Neural cell (in vitro differentiated cells): Measurements from ENCODE around the gene ADGRF3. TPM values are rescaled to one million over a fixed set of nuclear protein-coding genes. Genes with fewer than 3 reads are reported as not detected.

Experiments
- H2AFZ ChIP-seq: fragments of 200-600, 300-800 bp; sonication (generic), shearing (Covaris generic); 2 replicates; pipeline ENCODE4 v1.6.0; 2014; ENCODE audit warnings: low read depth, mild to moderate bottlenecking, antibody characterized with exemption, low read length, moderate library complexity
- H3F3A ChIP-seq: fragments of 200-600 bp; shearing (Covaris generic); 2 replicates; pipeline ENCODE4 v1.6.1; 2016; ENCODE audit warnings: mild to moderate bottlenecking, moderate library complexity, mixed read lengths, antibody characterized with exemption, low read length; ENCODE audit not compliant: insufficient read depth, poor library complexity, severe bottlenecking
- H3K27ac ChIP-seq: fragments of 200-600, 300-800 bp; sonication (generic), shearing (Covaris generic); 2 replicates; pipeline ENCODE4 v1.5.1; 2014; ENCODE audit warnings: mild to moderate bottlenecking, low read length, moderate library complexity
- H3K27me3 ChIP-seq: fragments of 300-800, 200-600 bp; sonication (generic), shearing (Covaris generic); 2 replicates; pipeline ENCODE4 v1.6.0; 2014; ENCODE audit warnings: mild to moderate bottlenecking, low read depth, low read length, moderate library complexity; ENCODE audit not compliant: insufficient read depth
- H3K36me3 ChIP-seq: fragments of 300-800, 200-600 bp; sonication (generic), shearing (Covaris generic); 2 replicates; pipeline ENCODE4 v1.5.1; 2014; ENCODE audit warnings: mild to moderate bottlenecking, antibody characterized with exemption, low read length, moderate library complexity; ENCODE audit not compliant: insufficient read depth
- H3K4me2 ChIP-seq: fragments of 300-800, 200-600 bp; sonication (generic), shearing (Covaris generic); 2 replicates; pipeline ENCODE4 v1.6.0; 2014; ENCODE audit warnings: mild to moderate bottlenecking, low read length
- H3K4me3 ChIP-seq: fragments of 300-800, 200-600 bp; sonication (generic), shearing (Covaris generic); 2 replicates; pipeline ENCODE4 v1.5.1; 2014; ENCODE audit warnings: mild to moderate bottlenecking, low read length, moderate library complexity
- H3K79me2 ChIP-seq: fragments of 200-600 bp; shearing (Covaris generic); replicated peaks from 2 replicates; pipeline ENCODE4 v1.6.0; 2014; ENCODE audit warnings: mild to moderate bottlenecking, low read length, moderate library complexity; ENCODE audit not compliant: insufficient read depth
- H3K9ac ChIP-seq: fragments of 300-800, 200-600 bp; sonication (generic), shearing (Covaris generic); 2 replicates; pipeline ENCODE4 v1.6.1; 2016; ENCODE audit warnings: mild to moderate bottlenecking, low read length, mixed read lengths
- H3K9me2 ChIP-seq: fragments of 200-600 bp; shearing (Covaris generic); 2 replicates; pipeline ENCODE4 v1.6.1; 2016; ENCODE audit warnings: mild to moderate bottlenecking, low read length, mixed read lengths; ENCODE audit not compliant: insufficient read depth
- H3K9me3 ChIP-seq: fragments of 200-600, 300-800 bp; sonication (generic), shearing (Covaris generic); 2 replicates; pipeline ENCODE4 v1.6.1; 2016; ENCODE audit warnings: mild to moderate bottlenecking, mixed run types, low read length, moderate library complexity, mixed read lengths
- H4K20me1 ChIP-seq: fragments of 200-600 bp; shearing (Covaris generic); 2 replicates; pipeline ENCODE4 v1.6.1; 2016; ENCODE audit warnings: mild to moderate bottlenecking, mixed run types; ENCODE audit not compliant: insufficient read depth
- CTCF ChIP-seq: fragments of 450-650 bp; IDR thresholded peaks from 2 replicates; pipeline ENCODE4 v1.5.1; 2014; ENCODE audit warnings: antibody characterized with exemption, mild to moderate bottlenecking, moderate library complexity; ENCODE audit not compliant: poor library complexity, severe bottlenecking
- EP300 ChIP-seq: fragments of 450-650 bp; conservative IDR thresholded peaks from 2 replicates; pipeline ENCODE4 v1.6.1; 2014; ENCODE audit warnings: antibody characterized with exemption, mild to moderate bottlenecking, moderate library complexity; ENCODE audit not compliant: poor library complexity, severe bottlenecking
- EZH2 ChIP-seq: fragments of 200-600, 300-800 bp; shearing (Covaris generic), sonication (generic); IDR thresholded peaks from 2 replicates; pipeline ENCODE4 v1.6.1; 2014; ENCODE audit warnings: antibody characterized with exemption, low read length, borderline replicate concordance, mild to moderate bottlenecking; ENCODE audit not compliant: insufficient read depth, poor library complexity, severe bottlenecking
- MXI1 ChIP-seq: fragments of 450-650 bp; conservative IDR thresholded peaks from 2 replicates; pipeline ENCODE4 v1.6.1; 2014; ENCODE audit warnings: antibody characterized with exemption, mild to moderate bottlenecking; ENCODE audit not compliant: poor library complexity, severe bottlenecking
- POLR2AphosphoS5 ChIP-seq: IDR thresholded peaks from 2 replicates; pipeline ENCODE4 v1.6.1; 2012
- RAD21 ChIP-seq: fragments of 450-650 bp; conservative IDR thresholded peaks from 2 replicates; pipeline ENCODE4 v1.6.1; 2014; ENCODE audit warnings: antibody characterized with exemption, mild to moderate bottlenecking, moderate library complexity
- SMC3 ChIP-seq: fragments of 450-650 bp; conservative IDR thresholded peaks from 2 replicates; pipeline ENCODE4 v1.6.1; 2014; ENCODE audit warnings: antibody characterized with exemption, mild to moderate bottlenecking, moderate library complexity; ENCODE audit not compliant: poor library complexity
- TAF1 ChIP-seq: IDR thresholded peaks from 2 replicates; pipeline ENCODE4 v1.6.1; 2012; ENCODE audit warnings: low read depth
- polyA plus RNA-seq: library from polyadenylated mRNA; depleted of rRNA; stranded (reverse); fragments of >200 nt; gene quantifications from 2 replicates; pipeline ENCODE4 v1.2.3, GENCODE V29; 2014
- TF ChIP-seq, protein P1 (sequence below): IDR thresholded peaks from 2 replicates; pipeline ENCODE4 v1.6.1; 2012; ENCODE audit warnings: borderline replicate concordance

The ADGRF3 gene
- polyA plus RNA-seq, 1 donor from 2014 or later: 0.42 TPM

DNA sequence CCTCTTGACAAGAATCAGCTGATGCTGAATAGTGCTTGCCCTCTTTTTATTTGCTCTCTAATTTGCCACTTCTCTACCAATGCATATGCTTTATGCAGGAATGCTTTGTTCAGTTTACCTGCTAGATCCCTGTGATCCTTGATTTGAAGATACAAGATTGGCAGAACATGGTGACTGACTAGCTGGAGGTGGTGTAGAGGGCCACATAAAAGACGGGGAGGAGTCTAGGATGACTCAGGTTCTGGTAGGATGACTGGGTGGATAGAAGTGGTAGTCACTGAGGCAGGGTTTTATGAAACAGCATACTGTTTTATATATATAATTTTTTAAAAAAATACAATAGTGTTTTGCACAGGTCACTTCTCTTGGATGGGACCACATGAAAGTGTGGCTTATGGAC is 6.3 kb upstream of the ADGRF3 start:
- H4K20me1 ChIP-seq: no peaks in the 10 kb centered on the region
- no peaks in the 10 kb centered on the region for H3K27me3 ChIP-seq
- H3K9me2 ChIP-seq: no peaks in the 10 kb centered on the region
- H3K27ac ChIP-seq: no peak overlapping the region
- TF ChIP-seq EP300: no peak
- no peak for TF ChIP-seq RAD21
- H3K9me3 ChIP-seq: no peaks in the 10 kb centered on the region
- H3K9ac ChIP-seq: no peak overlapping the region
- no peaks in the 10 kb centered on the region for H3F3A ChIP-seq
- no peak overlapping the region for H2AFZ ChIP-seq
- H3K79me2 ChIP-seq: peaks cover 47% of the 10 kb centered on the region
- H3K4me2 ChIP-seq: no peak overlapping the region
- H3K4me3 ChIP-seq: no peak overlapping the region
- no peaks in the 10 kb centered on the region for H3K36me3 ChIP-seq

DNA sequence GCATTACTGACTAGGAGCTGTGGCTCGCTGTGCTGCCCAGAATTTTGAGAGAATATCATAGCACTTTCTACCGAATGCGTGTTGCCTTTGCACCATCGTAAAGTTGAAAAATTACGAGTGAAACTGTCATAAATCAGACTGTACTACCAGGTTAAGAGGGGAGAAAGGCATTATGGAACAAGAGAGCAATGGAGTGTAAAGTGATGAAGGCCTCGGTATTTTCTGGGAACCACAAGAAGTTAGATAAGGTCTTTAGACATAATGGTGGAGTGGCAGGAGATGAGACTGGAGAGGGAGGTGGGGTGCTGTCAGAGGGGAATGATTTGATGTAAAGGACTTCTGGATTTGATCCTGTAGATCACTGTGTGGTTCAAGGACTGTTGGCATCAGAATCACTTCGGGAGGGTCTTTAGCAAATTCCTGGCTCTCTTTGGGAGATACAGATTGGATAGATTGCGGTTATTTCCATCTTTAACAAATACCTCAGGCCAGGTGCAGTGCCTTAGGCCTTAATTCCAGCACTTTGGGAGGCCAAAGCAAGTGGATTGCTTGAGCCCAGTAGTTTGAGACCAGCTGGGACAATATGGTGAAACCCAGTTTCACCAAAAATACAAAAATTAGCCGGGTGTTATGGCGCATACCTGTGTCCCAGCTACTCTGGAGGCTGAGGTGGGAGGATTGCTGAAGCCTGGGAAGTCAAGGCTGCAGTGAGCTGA is 4.9 kb upstream of the ADGRF3 start:
- Histone ChIP-seq H3K79me2 (peaks cover 59% of the 10 kb centered on the region), H3K9ac (no peak overlapping the region), H3F3A (peaks cover 6% of the 10 kb centered on the region), H3K9me2 (no peaks in the 10 kb centered on the region), H3K4me2 (no peak overlapping the region), H3K27ac (no peak overlapping the region), H2AFZ (no peak overlapping the region), H4K20me1 (no peaks in the 10 kb centered on the region), H3K27me3 (no peaks in the 10 kb centered on the region), H3K36me3 (no peaks in the 10 kb centered on the region), H3K9me3 (no peaks in the 10 kb centered on the region), H3K4me3 (no peak overlapping the region)
- TF ChIP-seq EZH2: no peak
- no peak for TF ChIP-seq MXI1
- TF ChIP-seq, protein P1, sequence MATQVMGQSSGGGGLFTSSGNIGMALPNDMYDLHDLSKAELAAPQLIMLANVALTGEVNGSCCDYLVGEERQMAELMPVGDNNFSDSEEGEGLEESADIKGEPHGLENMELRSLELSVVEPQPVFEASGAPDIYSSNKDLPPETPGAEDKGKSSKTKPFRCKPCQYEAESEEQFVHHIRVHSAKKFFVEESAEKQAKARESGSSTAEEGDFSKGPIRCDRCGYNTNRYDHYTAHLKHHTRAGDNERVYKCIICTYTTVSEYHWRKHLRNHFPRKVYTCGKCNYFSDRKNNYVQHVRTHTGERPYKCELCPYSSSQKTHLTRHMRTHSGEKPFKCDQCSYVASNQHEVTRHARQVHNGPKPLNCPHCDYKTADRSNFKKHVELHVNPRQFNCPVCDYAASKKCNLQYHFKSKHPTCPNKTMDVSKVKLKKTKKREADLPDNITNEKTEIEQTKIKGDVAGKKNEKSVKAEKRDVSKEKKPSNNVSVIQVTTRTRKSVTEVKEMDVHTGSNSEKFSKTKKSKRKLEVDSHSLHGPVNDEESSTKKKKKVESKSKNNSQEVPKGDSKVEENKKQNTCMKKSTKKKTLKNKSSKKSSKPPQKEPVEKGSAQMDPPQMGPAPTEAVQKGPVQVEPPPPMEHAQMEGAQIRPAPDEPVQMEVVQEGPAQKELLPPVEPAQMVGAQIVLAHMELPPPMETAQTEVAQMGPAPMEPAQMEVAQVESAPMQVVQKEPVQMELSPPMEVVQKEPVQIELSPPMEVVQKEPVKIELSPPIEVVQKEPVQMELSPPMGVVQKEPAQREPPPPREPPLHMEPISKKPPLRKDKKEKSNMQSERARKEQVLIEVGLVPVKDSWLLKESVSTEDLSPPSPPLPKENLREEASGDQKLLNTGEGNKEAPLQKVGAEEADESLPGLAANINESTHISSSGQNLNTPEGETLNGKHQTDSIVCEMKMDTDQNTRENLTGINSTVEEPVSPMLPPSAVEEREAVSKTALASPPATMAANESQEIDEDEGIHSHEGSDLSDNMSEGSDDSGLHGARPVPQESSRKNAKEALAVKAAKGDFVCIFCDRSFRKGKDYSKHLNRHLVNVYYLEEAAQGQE: no peak
- TF ChIP-seq RAD21: no peak
- no peak for TF ChIP-seq TAF1
- no peak for TF ChIP-seq EP300
- TF ChIP-seq SMC3: no peak
- TF ChIP-seq CTCF: no peak
- no peak for TF ChIP-seq POLR2AphosphoS5
